ENCODE data around the gene GBX1. TPM values are rescaled to one million over a fixed set of nuclear protein-coding genes. Genes with fewer than 3 reads are reported as not detected.

GBX1 gene
- total RNA-seq, 1 experiment from 2014 or later: not detected

DNA sequence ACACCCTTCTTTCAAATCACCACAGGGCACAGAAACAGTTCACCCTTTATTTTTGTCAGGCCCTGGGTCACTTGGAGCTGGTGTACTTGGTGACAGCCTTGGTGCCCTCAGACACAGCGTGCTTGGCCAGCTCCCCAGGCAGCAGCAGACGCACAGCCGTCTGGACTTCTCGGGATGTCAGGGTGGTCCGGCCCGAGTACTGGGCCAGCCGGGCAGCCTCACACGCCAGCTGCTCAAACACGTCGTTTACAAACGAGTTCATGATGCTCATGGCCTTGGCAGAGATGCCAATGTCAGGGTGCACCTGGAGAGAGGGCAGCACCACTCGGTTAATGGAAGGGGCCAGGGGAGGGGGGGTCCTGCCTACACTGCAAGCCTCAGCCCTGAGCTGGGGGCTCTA, 40.3 kb upstream of the GBX1 start:
- TF ChIP-seq, protein P1, sequence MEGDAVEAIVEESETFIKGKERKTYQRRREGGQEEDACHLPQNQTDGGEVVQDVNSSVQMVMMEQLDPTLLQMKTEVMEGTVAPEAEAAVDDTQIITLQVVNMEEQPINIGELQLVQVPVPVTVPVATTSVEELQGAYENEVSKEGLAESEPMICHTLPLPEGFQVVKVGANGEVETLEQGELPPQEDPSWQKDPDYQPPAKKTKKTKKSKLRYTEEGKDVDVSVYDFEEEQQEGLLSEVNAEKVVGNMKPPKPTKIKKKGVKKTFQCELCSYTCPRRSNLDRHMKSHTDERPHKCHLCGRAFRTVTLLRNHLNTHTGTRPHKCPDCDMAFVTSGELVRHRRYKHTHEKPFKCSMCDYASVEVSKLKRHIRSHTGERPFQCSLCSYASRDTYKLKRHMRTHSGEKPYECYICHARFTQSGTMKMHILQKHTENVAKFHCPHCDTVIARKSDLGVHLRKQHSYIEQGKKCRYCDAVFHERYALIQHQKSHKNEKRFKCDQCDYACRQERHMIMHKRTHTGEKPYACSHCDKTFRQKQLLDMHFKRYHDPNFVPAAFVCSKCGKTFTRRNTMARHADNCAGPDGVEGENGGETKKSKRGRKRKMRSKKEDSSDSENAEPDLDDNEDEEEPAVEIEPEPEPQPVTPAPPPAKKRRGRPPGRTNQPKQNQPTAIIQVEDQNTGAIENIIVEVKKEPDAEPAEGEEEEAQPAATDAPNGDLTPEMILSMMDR (IDR thresholded peaks at IDR 0.05; ENCODE audit: unreplicated experiment): no peak
- H3K4me3 Mint-ChIP-seq (ENCODE audit: unreplicated experiment): no peak overlapping the region
- intact Hi-C loops (cut with micrococcal nuclease): no loop called here
- peaks cover 6% of the 10 kb centered on the region for H3K4me1 Mint-ChIP-seq (ENCODE audit: insufficient read depth, unreplicated experiment)
- CTCF ChIA-PET: interaction anchor here (0.9 kb wide), 1 partner anchor 84 kb away, joined by 5 read pairs; no protein-coding TSS in a partner anchor
- no peak overlapping the region for H3K27ac Mint-ChIP-seq (ENCODE audit: low read depth, unreplicated experiment)
- POLR2A ChIA-PET: interaction anchor here (1.1 to 1.2 kb wide), 2 partner anchors 19 to 25 kb away, joined by 3 to 6 read pairs; partner anchors contain the start of genes ABCF2 and CHPF2
- H3K9me3 Mint-ChIP-seq (ENCODE audit: unreplicated experiment): no peaks in the 10 kb centered on the region
- peaks cover 12% of the 10 kb centered on the region for H3K36me3 Mint-ChIP-seq (ENCODE audit: insufficient read depth, unreplicated experiment)
- no peak for DNase-seq (ENCODE audit: unreplicated experiment)
- BruUV-seq (replicated peaks): no TSS peak
- peaks cover 35% of the 10 kb centered on the region for H3K27me3 Mint-ChIP-seq (ENCODE audit: insufficient read depth, unreplicated experiment)

DNA sequence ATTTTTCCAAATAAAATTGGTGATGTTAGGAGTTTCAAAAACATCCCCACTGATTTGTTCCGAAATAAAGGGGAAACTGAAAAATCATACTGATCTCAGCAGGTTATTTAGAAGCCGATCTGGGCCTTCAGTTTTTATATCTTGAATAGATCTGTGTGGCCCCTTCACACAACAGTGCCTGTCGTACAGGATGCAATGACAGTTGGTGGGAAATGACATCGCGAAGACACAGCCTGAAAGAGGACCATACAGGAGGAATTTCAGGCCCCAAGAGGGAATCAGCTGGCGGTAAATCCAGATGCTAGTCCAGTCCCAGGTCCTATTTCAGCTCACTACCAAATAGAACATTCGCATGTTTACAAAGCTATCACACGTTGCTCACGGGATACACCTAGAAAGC, 39.8 kb upstream of the GBX1 start:
- ChIA-PET CTCF (no interaction called here), POLR2A (no interaction called here)
- TF ChIP-seq, protein P1 (IDR thresholded peaks at IDR 0.05; ENCODE audit: unreplicated experiment): no peak
- intact Hi-C loops (cut with micrococcal nuclease): no loop called here
- DNase-seq (ENCODE audit: unreplicated experiment): no peak
- H3K4me3 Mint-ChIP-seq (ENCODE audit: unreplicated experiment): no peak overlapping the region
- H3K9me3 Mint-ChIP-seq (ENCODE audit: unreplicated experiment): no peaks in the 10 kb centered on the region
- H3K36me3 Mint-ChIP-seq (ENCODE audit: insufficient read depth, unreplicated experiment): peaks cover 8% of the 10 kb centered on the region
- no TSS peak for BruUV-seq (replicated peaks)
- no peak overlapping the region for H3K27ac Mint-ChIP-seq (ENCODE audit: low read depth, unreplicated experiment)
- peaks cover 6% of the 10 kb centered on the region for H3K4me1 Mint-ChIP-seq (ENCODE audit: insufficient read depth, unreplicated experiment)
- peaks cover 40% of the 10 kb centered on the region for H3K27me3 Mint-ChIP-seq (ENCODE audit: insufficient read depth, unreplicated experiment)

DNA sequence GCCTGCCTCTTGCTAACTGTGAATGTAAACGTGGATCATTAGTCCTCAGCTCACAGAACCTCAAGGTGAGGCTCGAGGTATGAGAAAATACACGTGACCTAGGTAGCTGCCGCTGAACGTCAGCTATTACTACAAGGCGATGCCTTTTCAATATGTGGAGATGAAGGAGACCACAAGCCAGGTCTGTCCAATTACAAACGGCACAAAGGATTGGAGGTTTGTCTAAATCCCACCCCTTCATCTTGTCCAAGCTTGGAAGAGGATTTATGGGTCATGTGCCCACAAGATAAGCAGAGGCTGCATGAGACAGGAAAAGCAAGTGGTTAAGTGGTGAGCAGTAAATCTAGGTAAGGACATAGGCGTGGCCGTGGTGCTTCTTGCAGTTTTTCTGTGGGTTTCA, 39.4 kb upstream of the GBX1 start:
- H3K9me3 Mint-ChIP-seq (ENCODE audit: unreplicated experiment): no peaks in the 10 kb centered on the region
- intact Hi-C loops (cut with micrococcal nuclease): no loop called here
- H3K27ac Mint-ChIP-seq (ENCODE audit: low read depth, unreplicated experiment): no peak overlapping the region
- H3K36me3 Mint-ChIP-seq (ENCODE audit: insufficient read depth, unreplicated experiment): peaks cover 4% of the 10 kb centered on the region
- ChIA-PET CTCF (no interaction called here), POLR2A (no interaction called here)
- peaks cover 44% of the 10 kb centered on the region for H3K27me3 Mint-ChIP-seq (ENCODE audit: insufficient read depth, unreplicated experiment)
- no TSS peak for BruUV-seq (replicated peaks)
- no peak overlapping the region for H3K4me3 Mint-ChIP-seq (ENCODE audit: unreplicated experiment)
- TF ChIP-seq, protein P1 (IDR thresholded peaks at IDR 0.05; ENCODE audit: unreplicated experiment): no peak
- peaks cover 6% of the 10 kb centered on the region for H3K4me1 Mint-ChIP-seq (ENCODE audit: insufficient read depth, unreplicated experiment)
- no peak for DNase-seq (ENCODE audit: unreplicated experiment)

DNA sequence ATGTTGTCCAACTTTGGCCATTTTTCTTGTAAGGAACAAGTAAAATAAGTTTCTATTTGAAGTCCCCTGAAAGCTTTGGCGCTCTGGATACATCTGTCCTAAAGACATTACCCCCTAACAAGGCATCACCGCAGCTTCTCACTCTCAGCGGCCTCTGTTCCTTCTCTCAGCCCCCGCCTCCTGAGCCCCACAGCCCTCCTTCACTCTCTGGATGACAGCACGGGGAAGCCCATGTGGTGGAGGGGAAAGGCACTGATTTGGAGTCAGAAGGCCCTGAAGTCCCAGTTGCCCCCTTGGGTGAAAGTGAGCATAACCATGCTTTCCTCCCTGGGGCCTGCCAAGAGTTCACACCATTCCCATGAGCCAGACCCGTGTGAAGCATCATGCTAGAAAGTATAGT, 38.2 kb upstream of the GBX1 start:
- POLR2A ChIA-PET: interaction anchor here (1.6 kb wide), 1 partner anchor 8 kb away, joined by 4 read pairs; no protein-coding TSS in a partner anchor
- Mint-ChIP-seq H3K4me3 (ENCODE audit: unreplicated experiment) (no peak overlapping the region), H3K4me1 (ENCODE audit: insufficient read depth, unreplicated experiment) (peaks cover 6% of the 10 kb centered on the region), H3K36me3 (ENCODE audit: insufficient read depth, unreplicated experiment) (no peaks in the 10 kb centered on the region), H3K9me3 (ENCODE audit: unreplicated experiment) (no peaks in the 10 kb centered on the region), H3K27me3 (ENCODE audit: insufficient read depth, unreplicated experiment) (peaks cover 55% of the 10 kb centered on the region), H3K27ac (ENCODE audit: low read depth, unreplicated experiment) (no peak overlapping the region)
- no peak for DNase-seq (ENCODE audit: unreplicated experiment)
- TF ChIP-seq, protein P1 (IDR thresholded peaks at IDR 0.05; ENCODE audit: unreplicated experiment): no peak
- CTCF ChIA-PET: no interaction called here
- no TSS peak for BruUV-seq (replicated peaks)
- intact Hi-C loops (cut with micrococcal nuclease): no loop called here
